Natural killer cell (primary cell): ENCODE data around the gene SIAH1. TPM values are rescaled to one million over a fixed set of nuclear protein-coding genes. Genes with fewer than 3 reads are reported as not detected.
A peak's percentile ranks its signal among the peaks of the same experiment; 100 is the strongest.

Experiments
- ATAC-seq, 3 donors: fragments of 150-1000 bp in 2 of 3; fragments of 200-7000 bp in 1 of 3; cut with Tn5 transposase; 1 replicate in 1 of 3; 2 replicates in 2 of 3; pipeline ENCODE4 v1.10.0; 2021; ENCODE audit warnings: mild to moderate bottlenecking in 2 of 3, moderate library complexity in 2 of 3
- DNase-seq, 2 donors: peaks; one replicate each; pipeline versions ENCODE4 v3.0.0 to v3.0.0-alpha.2; 2013 to 2021; ENCODE audit warnings: mixed read lengths in 1 of 2
- H3K27ac ChIP-seq: one replicate; pipeline ENCODE4 v1.5.1; 2013; ENCODE audit warnings: mild to moderate bottlenecking, low read length
- H3K27me3 ChIP-seq: one replicate; pipeline ENCODE4 v1.6.1; 2013; ENCODE audit warnings: low read length; ENCODE audit not compliant: control insufficient read depth, insufficient read depth
- H3K36me3 ChIP-seq: one replicate; pipeline ENCODE4 v1.6.1; 2013; ENCODE audit warnings: low read length; ENCODE audit not compliant: control insufficient read depth, insufficient read depth
- H3K4me1 ChIP-seq: one replicate; pipeline ENCODE4 v1.6.1; 2013; ENCODE audit warnings: low read length; ENCODE audit not compliant: control insufficient read depth, insufficient read depth
- H3K4me3 ChIP-seq: one replicate; pipeline ENCODE4 v1.5.1; 2013; ENCODE audit warnings: low read length
- H3K9me3 ChIP-seq: one replicate; pipeline ENCODE4 v1.6.1; 2013; ENCODE audit warnings: low read length; ENCODE audit not compliant: control insufficient read depth, insufficient read depth
- H3K27ac Mint-ChIP-seq, 2 donors: one replicate each; pipeline ENCODE4 v1.8.0; 2022; ENCODE audit warnings: mild to moderate bottlenecking in 2 of 2, mixed read lengths in 2 of 2, moderate library complexity in 1 of 2
- H3K27me3 Mint-ChIP-seq, 2 donors: one replicate each; pipeline ENCODE4 v1.8.0; 2022; ENCODE audit warnings: low read depth in 2 of 2, mixed read lengths in 2 of 2
- H3K36me3 Mint-ChIP-seq: one replicate; pipeline ENCODE4 v1.8.0; 2022; ENCODE audit warnings: mixed read lengths
- H3K4me1 Mint-ChIP-seq, 2 donors: one replicate each; pipeline ENCODE4 v1.8.0; 2022; ENCODE audit warnings: mixed read lengths in 2 of 2
- H3K4me3 Mint-ChIP-seq: one replicate; pipeline ENCODE4 v1.8.0; 2022; ENCODE audit warnings: mild to moderate bottlenecking, moderate library complexity, mixed read lengths
- H3K9me3 Mint-ChIP-seq, 2 donors: one replicate each; pipeline ENCODE4 v1.8.0; 2022; ENCODE audit warnings: mixed read lengths in 2 of 2
- WGBS: methylation state at CpG from one replicate; pipeline ENCODE4 v1.1.7; 2013; ENCODE audit warnings: missing lambda C conversion rate; ENCODE audit not compliant: insufficient coverage; 5-methylcytosine and 5-hydroxymethylcytosine counted together
- intact Hi-C: fragments of 100-400 bp; cut with micrococcal nuclease; formaldehyde crosslinking; loops from one replicate; pipeline ENCODE4 v1.14.2; 2022
- total RNA-seq, 4 donors: library from RNA; stranded (reverse); fragments of 120-200 nt in 1 of 4; gene quantifications; one replicate each; pipeline versions ENCODE4 v1.2.3 to v1.2.4, GENCODE V29; 2013 to 2022
- TF ChIP-seq, protein P1 (sequence below): fragments of 200-600 bp; IDR thresholded peaks from one replicate; pipeline ENCODE4 v1.8.0; 2022; ENCODE audit warnings: antibody characterized with exemption

The SIAH1 gene
- total RNA-seq, 3 donors from 2014 or later (not counting 1 experiment from before 2014, with no cell fraction given) = 52.9 to 57.7 (median 55.5) TPM

- Histone ChIP-seq H3K4me1 (no peaks in the 10 kb centered on the region), H3K27me3 (no peaks in the 10 kb centered on the region), H3K27ac (no peak overlapping the region), H3K4me3 (no peak overlapping the region), H3K9me3 (no peaks in the 10 kb centered on the region), H3K36me3 (peaks cover 33% of the 10 kb centered on the region)
- TF ChIP-seq, protein P1, sequence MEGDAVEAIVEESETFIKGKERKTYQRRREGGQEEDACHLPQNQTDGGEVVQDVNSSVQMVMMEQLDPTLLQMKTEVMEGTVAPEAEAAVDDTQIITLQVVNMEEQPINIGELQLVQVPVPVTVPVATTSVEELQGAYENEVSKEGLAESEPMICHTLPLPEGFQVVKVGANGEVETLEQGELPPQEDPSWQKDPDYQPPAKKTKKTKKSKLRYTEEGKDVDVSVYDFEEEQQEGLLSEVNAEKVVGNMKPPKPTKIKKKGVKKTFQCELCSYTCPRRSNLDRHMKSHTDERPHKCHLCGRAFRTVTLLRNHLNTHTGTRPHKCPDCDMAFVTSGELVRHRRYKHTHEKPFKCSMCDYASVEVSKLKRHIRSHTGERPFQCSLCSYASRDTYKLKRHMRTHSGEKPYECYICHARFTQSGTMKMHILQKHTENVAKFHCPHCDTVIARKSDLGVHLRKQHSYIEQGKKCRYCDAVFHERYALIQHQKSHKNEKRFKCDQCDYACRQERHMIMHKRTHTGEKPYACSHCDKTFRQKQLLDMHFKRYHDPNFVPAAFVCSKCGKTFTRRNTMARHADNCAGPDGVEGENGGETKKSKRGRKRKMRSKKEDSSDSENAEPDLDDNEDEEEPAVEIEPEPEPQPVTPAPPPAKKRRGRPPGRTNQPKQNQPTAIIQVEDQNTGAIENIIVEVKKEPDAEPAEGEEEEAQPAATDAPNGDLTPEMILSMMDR = no peak
- no peak overlapping the region for H3K4me3 Mint-ChIP-seq
- no peaks in the 10 kb centered on the region for H3K36me3 Mint-ChIP-seq
- intact Hi-C loops = no loop called here
- peaks cover 0 to 3% of the 10 kb centered on the region in 2 donors for H3K4me1 Mint-ChIP-seq
- H3K27ac Mint-ChIP-seq = no peak overlapping the region
- ATAC-seq (no peak), DNase-seq (no peak)
- H3K27me3 Mint-ChIP-seq = no peaks in the 10 kb centered on the region
- WGBS = 100% methylated on average over 2 of the region's 4 CpGs
- H3K9me3 Mint-ChIP-seq = no peaks in the 10 kb centered on the region
Observed at GRCh38 chr16:48347980-48348379, 37.2 kb downstream of the SIAH1 start.

DNA sequence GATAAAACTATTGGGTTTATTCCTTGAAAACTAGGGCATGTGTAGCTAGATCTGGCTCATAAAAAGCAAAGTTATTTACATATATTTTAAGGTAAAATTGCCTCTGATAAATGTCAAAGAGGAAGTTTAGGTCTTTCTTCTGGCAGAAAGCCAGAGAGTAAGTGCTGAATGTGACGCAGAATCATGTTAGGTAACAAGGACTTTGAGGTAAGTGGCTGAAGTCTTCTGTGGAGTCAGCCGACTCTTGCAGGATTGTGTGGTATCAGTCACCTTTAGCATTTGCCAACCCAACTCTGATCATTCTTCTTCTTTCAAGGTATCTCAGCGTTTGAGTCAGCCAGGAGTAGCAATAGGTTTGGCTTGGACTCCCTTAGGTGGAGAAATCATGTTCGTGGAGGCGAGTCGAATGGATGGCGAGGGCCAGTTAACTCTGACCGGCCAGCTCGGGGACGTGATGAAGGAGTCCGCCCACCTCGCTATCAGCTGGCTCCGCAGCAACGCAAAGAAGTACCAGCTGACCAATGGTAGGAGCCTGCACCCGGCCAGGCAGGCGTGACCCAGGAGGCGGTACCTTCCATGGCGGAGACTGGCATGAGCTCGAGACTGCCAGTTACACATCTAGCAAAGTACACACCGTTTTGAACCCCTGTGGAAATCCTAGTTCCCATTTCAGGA, 37.9 kb downstream of the SIAH1 start:
- Mint-ChIP-seq H3K4me3 (no peak overlapping the region), H3K27me3 (no peaks in the 10 kb centered on the region), H3K27ac (no peak overlapping the region), H3K36me3 (no peaks in the 10 kb centered on the region), H3K4me1 (no peaks in the 10 kb centered on the region), H3K9me3 (no peaks in the 10 kb centered on the region)
- TF ChIP-seq, protein P1 = no peak
- no peaks in the 10 kb centered on the region for H3K27me3 ChIP-seq
- H3K36me3 ChIP-seq = peaks cover 33% of the 10 kb centered on the region
- no peaks in the 10 kb centered on the region for H3K9me3 ChIP-seq
- DNase-seq = peak in 1 of 2 donors; percentile 51
- no peaks in the 10 kb centered on the region for H3K4me1 ChIP-seq
- intact Hi-C loops = no loop called here
- H3K4me3 ChIP-seq = no peak overlapping the region
- H3K27ac ChIP-seq = no peak overlapping the region
- 94% methylated on average over 20 of the region's 20 CpGs for WGBS
- no peak for ATAC-seq

DNA sequence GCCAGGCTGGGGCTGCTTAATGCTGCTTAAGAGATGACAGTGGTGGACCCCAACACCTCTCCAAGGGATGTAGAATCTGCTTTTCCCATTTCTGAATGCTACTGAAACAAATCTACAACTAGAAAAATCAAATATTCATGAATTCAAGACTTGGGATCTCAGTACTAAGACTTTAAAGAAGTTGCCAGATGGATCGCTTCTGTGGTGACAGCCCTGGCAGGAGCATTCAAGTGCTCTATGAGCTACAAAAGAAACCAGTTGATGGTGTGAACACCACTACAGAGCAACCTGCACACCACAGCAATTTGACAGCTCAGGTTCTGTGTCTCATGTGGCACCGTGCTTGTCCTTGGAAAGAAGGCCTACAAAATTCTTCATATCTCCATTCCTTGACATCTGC, 42.6 kb downstream of the SIAH1 start:
- Mint-ChIP-seq H3K36me3 (no peaks in the 10 kb centered on the region), H3K27ac (peak overlapping the region in 1 of 2 donors; percentile 58)
- H3K4me3 ChIP-seq = no peak overlapping the region

More for the DNA sequence above, 42.6 kb downstream of the SIAH1 start:
- ATAC-seq = no peak
- Histone ChIP-seq H3K36me3 (peaks cover 28% of the 10 kb centered on the region), H3K27ac (no peak overlapping the region), H3K9me3 (no peaks in the 10 kb centered on the region), H3K27me3 (no peaks in the 10 kb centered on the region), H3K4me1 (no peaks in the 10 kb centered on the region)
- intact Hi-C loops = no loop called here
- TF ChIP-seq, protein P1 = no peak
- Mint-ChIP-seq H3K4me3 (no peak overlapping the region), H3K4me1 (peaks cover 0 to 5% of the 10 kb centered on the region in 2 donors), H3K9me3 (no peaks in the 10 kb centered on the region), H3K27me3 (no peaks in the 10 kb centered on the region)
- 82% methylated on average over 2 of the region's 2 CpGs for WGBS
- DNase-seq = no peak
